ENCODE measurements around the gene KRCC1. TPM values are rescaled to one million over a fixed set of nuclear protein-coding genes. Genes with fewer than 3 reads are reported as not detected.

Gene KRCC1
- total RNA-seq, 4 donors from 2014 or later = 29.4 to 39.3 (median 32.2) TPM

GRCh38 chr2:88097891-88098557 is 42.4 kb upstream of the KRCC1 start:
- no peak for TF ChIP-seq CTCF (IDR thresholded peaks at IDR 0.05)
- no peak for TF ChIP-seq POLR2A (IDR thresholded peaks at IDR 0.05)
- TF ChIP-seq EP300 (IDR thresholded peaks at IDR 0.05) = no peak
- DNase-seq (ENCODE audit: low spot score in 2 of 2) = no peak
- H3K9me3 ChIP-seq = no peaks in the 10 kb centered on the region
- H3K27me3 ChIP-seq = no peaks in the 10 kb centered on the region
- WGBS, 2 donors = 88 to 93% methylated on average over 4 of the region's 4 CpGs
- no peak overlapping the region for H3K4me3 ChIP-seq
- no peak overlapping the region for H3K27ac ChIP-seq
- no peaks in the 10 kb centered on the region for H3K36me3 ChIP-seq
- peaks cover 0 to 4% (median 0%) of the 10 kb centered on the region in 4 donors for H3K4me1 ChIP-seq

DNA sequence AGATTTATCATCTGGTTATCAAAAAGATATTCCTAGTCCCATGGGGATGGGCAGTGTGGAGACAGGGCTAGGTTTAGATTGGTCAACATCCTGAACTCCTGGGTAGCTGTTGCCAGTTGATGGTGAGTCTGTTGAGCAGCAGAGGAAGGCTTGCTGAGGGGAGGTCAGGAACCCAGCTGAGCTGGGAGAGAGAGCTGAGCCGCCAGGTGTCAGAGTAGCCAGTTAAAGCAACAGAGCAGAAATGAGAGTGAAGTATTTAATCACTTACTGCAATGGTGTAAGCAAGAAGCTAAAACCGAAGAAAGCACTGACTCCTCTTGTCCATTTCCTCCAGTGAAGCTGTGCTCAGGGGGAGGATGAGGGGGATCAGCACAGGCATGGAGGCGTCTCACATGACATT is 41.6 kb upstream of the KRCC1 start:
- peaks cover 0 to 4% (median 0%) of the 10 kb centered on the region in 4 donors for H3K4me1 ChIP-seq
- no peak for DNase-seq (ENCODE audit: low spot score in 2 of 2)
- H3K27ac ChIP-seq = no peak overlapping the region
- no peaks in the 10 kb centered on the region for H3K27me3 ChIP-seq
- no peaks in the 10 kb centered on the region for H3K9me3 ChIP-seq
- no peaks in the 10 kb centered on the region for H3K36me3 ChIP-seq
- H3K4me3 ChIP-seq = no peak overlapping the region
- 60 to 76% methylated on average over 3 of the region's 3 CpGs for WGBS, 2 donors
- no peak for TF ChIP-seq EP300 (IDR thresholded peaks at IDR 0.05)
- no peak for TF ChIP-seq CTCF (IDR thresholded peaks at IDR 0.05)
- TF ChIP-seq POLR2A (IDR thresholded peaks at IDR 0.05) = no peak

DNA sequence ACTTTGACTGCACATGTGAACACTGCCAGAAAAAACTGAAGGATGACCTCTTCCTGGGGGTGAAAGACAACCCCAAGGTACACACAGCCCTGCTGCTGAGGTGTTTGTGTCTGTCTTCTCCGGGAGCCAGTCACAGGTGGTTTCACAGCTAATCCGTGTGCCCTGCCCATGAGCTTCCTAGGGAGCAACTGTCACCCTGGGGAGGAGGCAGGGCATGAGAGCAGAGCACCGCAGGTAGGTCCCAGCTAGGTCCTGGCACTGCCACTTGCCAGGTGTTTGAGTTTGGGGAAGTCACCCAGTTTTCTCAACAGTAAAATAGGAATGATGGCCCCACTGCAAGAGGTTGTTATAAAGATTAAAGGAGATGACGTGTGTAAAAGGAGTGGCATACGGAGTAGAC is 41.1 kb upstream of the KRCC1 start:
- H3K4me3 ChIP-seq = no peak overlapping the region
- whole genome bisulfite sequencing, 2 donors = 86 to 93% methylated on average over 5 of the region's 5 CpGs
- H3K4me1 ChIP-seq = peaks cover 0 to 4% (median 0%) of the 10 kb centered on the region in 4 donors
- H3K36me3 ChIP-seq = no peaks in the 10 kb centered on the region
- no peak for DNase-seq (ENCODE audit: low spot score in 2 of 2)
- H3K27me3 ChIP-seq = no peaks in the 10 kb centered on the region
- TF ChIP-seq CTCF (IDR thresholded peaks at IDR 0.05) (no peak), EP300 (IDR thresholded peaks at IDR 0.05) (no peak), POLR2A (IDR thresholded peaks at IDR 0.05) (no peak)
- no peaks in the 10 kb centered on the region for H3K9me3 ChIP-seq
- H3K27ac ChIP-seq = no peak overlapping the region

DNA sequence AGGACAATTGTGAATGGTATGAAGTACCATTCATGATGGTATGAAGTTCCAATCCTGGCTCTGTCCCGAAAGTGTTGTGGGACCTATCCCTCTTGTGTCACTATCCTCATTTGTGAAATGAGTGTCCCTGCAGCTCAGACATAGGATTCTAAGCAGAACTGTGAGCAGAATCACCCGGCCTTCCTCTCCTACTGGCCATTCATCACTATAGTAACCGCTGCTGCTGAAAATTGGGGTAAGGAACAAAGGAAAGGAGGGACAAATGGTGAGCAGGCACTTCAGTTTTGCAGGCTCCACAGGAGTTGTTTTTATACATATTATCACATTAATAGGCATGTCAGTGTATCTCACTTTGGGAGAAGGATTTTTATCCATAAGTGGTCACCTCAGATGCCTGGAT is 39.4 kb upstream of the KRCC1 start:
- no peak for DNase-seq (ENCODE audit: low spot score in 2 of 2)
- H3K9me3 ChIP-seq = no peaks in the 10 kb centered on the region
- no peaks in the 10 kb centered on the region for H3K27me3 ChIP-seq
- H3K4me1 ChIP-seq = no peaks in the 10 kb centered on the region
- no peak overlapping the region for H3K27ac ChIP-seq
- no peak for TF ChIP-seq POLR2A (IDR thresholded peaks at IDR 0.05)
- no peak for TF ChIP-seq CTCF (IDR thresholded peaks at IDR 0.05)
- TF ChIP-seq EP300 (IDR thresholded peaks at IDR 0.05) = no peak
- H3K4me3 ChIP-seq = no peak overlapping the region
- H3K36me3 ChIP-seq = no peaks in the 10 kb centered on the region
- 79 to 84% methylated on average over 3 of the region's 3 CpGs for WGBS, 2 donors

DNA sequence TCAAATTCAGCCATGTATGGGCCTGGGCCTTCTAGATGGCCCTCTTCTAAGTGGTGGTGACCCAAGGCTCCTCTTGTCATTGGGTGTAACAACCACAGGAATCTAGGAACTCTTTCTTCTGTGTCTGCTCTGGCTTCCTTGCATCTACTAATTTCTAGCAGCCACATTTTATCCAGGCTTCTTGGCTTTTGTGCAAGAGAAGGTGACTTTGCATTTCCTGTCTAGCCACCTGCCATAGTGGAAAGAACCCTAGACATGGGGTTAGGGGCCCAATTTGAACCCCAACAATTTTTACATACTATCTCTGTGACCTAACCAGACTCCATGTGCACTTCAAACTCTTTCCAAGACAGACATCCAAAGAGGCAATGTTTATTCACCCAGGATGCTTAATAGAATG is 37.2 kb upstream of the KRCC1 start:
- Histone ChIP-seq H3K4me3 (no peak overlapping the region), H3K9me3 (no peaks in the 10 kb centered on the region), H3K27me3 (no peaks in the 10 kb centered on the region), H3K36me3 (no peaks in the 10 kb centered on the region), H3K4me1 (no peaks in the 10 kb centered on the region), H3K27ac (no peak overlapping the region)
- no peak for DNase-seq (ENCODE audit: low spot score in 2 of 2)
- TF ChIP-seq POLR2A (IDR thresholded peaks at IDR 0.05) (no peak), CTCF (IDR thresholded peaks at IDR 0.05) (no peak), EP300 (IDR thresholded peaks at IDR 0.05) (no peak)

All from tibial nerve (tissue), 4 donors.